ENCODE data around the gene KCNAB1. TPM values are rescaled to one million over a fixed set of nuclear protein-coding genes. Genes with fewer than 3 reads are reported as not detected.
A peak's percentile ranks its signal among the peaks of the same experiment; 100 is the strongest.

The KCNAB1 gene
- total RNA-seq, 1 donor from 2014 or later: 2.4 TPM

- intact Hi-C loops (cut with micrococcal nuclease): no loop called here
- peaks cover 9% of the 10 kb centered on the region for H3K27me3 ChIP-seq (ENCODE audit: low read depth)
These were observed 269.1 kb downstream of the KCNAB1 start for GRCh38 chr3:156389449-156389950.

GRCh38 chr3:156390846-156391245, 270.5 kb downstream of the KCNAB1 start:
- no peak overlapping the region for H3K27ac ChIP-seq (replicated peaks)
- no peak for DNase-seq
- intact Hi-C loops (cut with micrococcal nuclease): no loop called here
- H3K4me3 ChIP-seq: no peak overlapping the region
- peaks cover 4% of the 10 kb centered on the region for H3K27me3 ChIP-seq (ENCODE audit: low read depth)
- no peaks in the 10 kb centered on the region for H3K4me1 ChIP-seq
- H3K36me3 ChIP-seq: no peaks in the 10 kb centered on the region
- no peaks in the 10 kb centered on the region for H3K9me3 ChIP-seq (replicated peaks)
- no peak for TF ChIP-seq CTCF (IDR thresholded peaks at IDR 0.05; ENCODE audit: borderline replicate concordance)

More at GRCh38 chr3:156389449-156389950, 269.1 kb downstream of the KCNAB1 start:
- Histone ChIP-seq H3K4me1 (no peaks in the 10 kb centered on the region), H3K27ac (replicated peaks) (peak overlapping the region; percentile 58), H3K4me3 (no peak overlapping the region), H3K9me3 (replicated peaks) (no peaks in the 10 kb centered on the region), H3K36me3 (no peaks in the 10 kb centered on the region)
- no peak for TF ChIP-seq CTCF (IDR thresholded peaks at IDR 0.05; ENCODE audit: borderline replicate concordance)
- no peak for DNase-seq

- H3K27ac ChIP-seq (replicated peaks): no peak overlapping the region
- intact Hi-C loops (cut with micrococcal nuclease): no loop called here
These were observed 275.8 kb downstream of the KCNAB1 start for GRCh38 chr3:156395961-156396710.

GRCh38 chr3:156396851-156397250, 276.5 kb downstream of the KCNAB1 start:
- Histone ChIP-seq H3K4me1 (no peaks in the 10 kb centered on the region), H3K36me3 (no peaks in the 10 kb centered on the region), H3K27me3 (ENCODE audit: low read depth) (no peaks in the 10 kb centered on the region), H3K9me3 (replicated peaks) (no peaks in the 10 kb centered on the region), H3K4me3 (no peak overlapping the region), H3K27ac (replicated peaks) (no peak overlapping the region)
- intact Hi-C loops (cut with micrococcal nuclease): no loop called here
- TF ChIP-seq CTCF (IDR thresholded peaks at IDR 0.05; ENCODE audit: borderline replicate concordance): no peak
- no peak for DNase-seq

More at GRCh38 chr3:156395961-156396710, 275.8 kb downstream of the KCNAB1 start:
- no peak for DNase-seq
- Histone ChIP-seq H3K36me3 (no peaks in the 10 kb centered on the region), H3K9me3 (replicated peaks) (no peaks in the 10 kb centered on the region), H3K27me3 (ENCODE audit: low read depth) (no peaks in the 10 kb centered on the region), H3K4me1 (no peaks in the 10 kb centered on the region), H3K4me3 (no peak overlapping the region)
- TF ChIP-seq CTCF (IDR thresholded peaks at IDR 0.05; ENCODE audit: borderline replicate concordance): no peak

- no peak for DNase-seq
- H3K27ac ChIP-seq (replicated peaks): no peak overlapping the region
- TF ChIP-seq CTCF (IDR thresholded peaks at IDR 0.05; ENCODE audit: borderline replicate concordance): no peak
- no peak overlapping the region for H3K4me3 ChIP-seq
- H3K27me3 ChIP-seq (ENCODE audit: low read depth): no peaks in the 10 kb centered on the region
- intact Hi-C loops (cut with micrococcal nuclease): no loop called here
- H3K9me3 ChIP-seq (replicated peaks): no peaks in the 10 kb centered on the region
- no peaks in the 10 kb centered on the region for H3K4me1 ChIP-seq
- no peaks in the 10 kb centered on the region for H3K36me3 ChIP-seq
These were observed 277.2 kb downstream of the KCNAB1 start for GRCh38 chr3:156397534-156397933.
